NOMO-1 (cell line): ENCODE data around the gene UGDH.
"Not testable (repeated sequence)": the region's sequence is repeated elsewhere in the genome, so short reads cannot be mapped to it uniquely, and the experiment has no call there.

Experiments used
- DNase-seq, 2 experiments: peaks; one replicate each; lab custom pipeline; 2025; ENCODE audit not compliant: unreplicated experiment in 2 of 2; lab: John Stamatoyannopoulos, UW

Gene UGDH

DNA sequence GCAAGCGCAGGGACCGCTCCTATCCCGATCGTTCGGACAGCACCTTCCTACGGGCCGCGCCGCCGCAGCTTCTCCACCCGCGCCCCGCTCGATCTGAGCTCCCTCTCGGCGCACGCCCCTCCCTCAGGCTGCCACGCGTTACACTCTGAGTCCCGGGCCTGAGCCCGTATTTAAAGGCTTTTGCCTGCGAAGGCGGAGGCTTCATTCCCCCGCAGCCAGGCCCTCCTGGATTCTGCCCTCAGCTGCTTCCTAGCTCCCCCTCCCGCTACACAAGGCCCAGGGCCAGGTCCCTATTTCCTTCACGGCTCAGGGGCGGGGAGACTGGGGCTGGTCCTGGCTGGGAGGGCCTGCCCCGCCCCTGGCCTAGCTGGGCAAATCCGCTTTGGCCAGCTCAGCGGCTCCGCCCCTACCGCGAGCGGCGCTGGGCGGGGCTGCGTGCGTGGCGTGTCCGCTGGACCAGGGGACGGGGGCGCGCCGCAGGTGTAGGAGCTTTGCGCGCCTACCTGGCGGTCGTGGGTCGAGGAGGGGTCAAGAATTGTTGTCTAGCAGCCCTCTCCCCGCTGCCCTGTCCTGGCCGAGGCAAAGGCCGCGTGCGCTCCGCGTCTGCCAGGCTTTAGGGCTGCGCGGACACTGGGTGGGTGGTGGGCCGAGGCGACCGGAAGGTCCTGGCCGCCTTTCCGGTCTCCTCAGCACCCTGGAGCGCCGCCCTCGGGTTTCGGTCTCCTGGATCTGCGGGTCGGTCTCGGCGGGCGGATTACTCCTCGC lies at the start of gene UGDH:
Gene UGDH (minus strand): TSS at position 144 of the 765 bp plus-strand sequence. CDS start 5,927 bp downstream, outside the sequence.
- peak; percentile 95 to 99 for DNase-seq

DNA sequence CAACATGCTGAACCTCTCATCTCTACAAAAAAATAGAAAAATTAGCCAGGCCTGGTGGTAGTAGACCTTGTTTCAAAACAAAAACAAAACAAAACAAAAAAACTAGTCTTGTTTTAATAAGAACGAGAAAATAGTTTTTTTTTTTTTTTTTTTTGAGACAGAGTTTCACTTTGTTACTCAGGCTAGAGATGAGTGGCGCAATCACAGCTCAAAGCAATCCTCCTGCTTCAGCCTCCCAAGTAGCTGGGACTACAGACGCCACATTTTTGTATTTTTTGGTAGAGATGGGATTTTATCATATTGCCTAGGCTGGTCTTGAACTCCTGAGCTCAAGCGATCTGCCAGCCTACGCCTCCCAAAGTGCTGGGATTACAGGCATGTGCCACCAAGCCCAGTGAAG lies 47.7 kb upstream of the UGDH start:
- no peak for DNase-seq

DNA sequence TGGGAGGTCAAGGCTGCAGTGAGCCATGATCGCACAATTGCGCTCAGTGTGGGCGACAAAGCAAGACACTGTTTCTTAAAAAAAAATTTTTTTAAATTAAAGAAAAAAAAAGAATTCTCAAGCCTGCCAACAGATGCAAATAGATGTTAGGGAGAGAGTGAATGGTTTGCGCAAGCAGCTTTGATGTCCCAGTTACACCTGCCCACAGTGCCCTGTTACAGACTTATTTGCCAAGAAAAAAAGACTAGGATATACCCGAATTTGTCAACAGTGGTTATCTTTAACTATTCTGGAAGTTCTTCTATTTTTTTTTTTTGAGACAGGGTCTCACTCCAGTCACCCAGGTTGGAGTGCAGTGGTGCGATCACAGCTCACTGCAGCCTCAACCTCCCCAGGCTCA lies 44.3 kb upstream of the UGDH start:
- DNase-seq: no peak

DNA sequence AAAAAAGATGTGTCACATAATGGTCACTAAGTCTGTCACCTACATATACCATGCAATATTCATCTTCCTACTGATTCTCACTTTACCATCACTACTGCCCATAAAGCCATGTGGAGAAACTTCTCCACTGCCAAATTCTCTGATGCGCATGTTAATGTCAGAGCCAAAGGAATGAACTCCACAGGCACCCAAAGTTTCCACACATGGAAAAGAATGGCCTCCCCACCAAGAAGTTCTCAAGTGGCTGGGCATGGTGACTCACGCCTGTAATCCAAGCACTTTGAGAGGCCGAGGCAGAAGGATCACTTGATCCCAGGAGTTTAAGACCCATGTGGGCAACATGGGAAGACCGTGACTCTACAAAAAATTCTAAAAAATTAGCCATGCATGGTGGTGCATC lies 43.8 kb upstream of the UGDH start:
- no peak for DNase-seq

DNA sequence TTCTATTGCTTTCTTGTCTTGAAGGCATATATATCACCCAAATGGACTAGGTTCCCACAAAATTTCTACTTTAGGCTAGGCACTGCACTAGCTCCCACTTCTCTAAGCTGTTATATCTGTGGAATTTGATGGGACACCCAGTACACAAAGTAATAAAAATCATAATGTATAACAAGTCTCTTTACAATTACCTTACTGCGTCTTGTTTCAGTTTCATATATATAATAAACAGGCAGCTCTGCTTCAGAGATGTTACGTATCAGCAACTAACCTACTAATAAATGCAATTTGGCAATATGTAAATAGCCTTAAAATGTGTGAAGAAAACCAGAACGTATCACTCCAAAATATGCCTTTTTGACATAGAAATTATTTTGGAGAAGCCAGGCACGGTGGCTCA lies 42.0 kb upstream of the UGDH start:
- no peak for DNase-seq

DNA sequence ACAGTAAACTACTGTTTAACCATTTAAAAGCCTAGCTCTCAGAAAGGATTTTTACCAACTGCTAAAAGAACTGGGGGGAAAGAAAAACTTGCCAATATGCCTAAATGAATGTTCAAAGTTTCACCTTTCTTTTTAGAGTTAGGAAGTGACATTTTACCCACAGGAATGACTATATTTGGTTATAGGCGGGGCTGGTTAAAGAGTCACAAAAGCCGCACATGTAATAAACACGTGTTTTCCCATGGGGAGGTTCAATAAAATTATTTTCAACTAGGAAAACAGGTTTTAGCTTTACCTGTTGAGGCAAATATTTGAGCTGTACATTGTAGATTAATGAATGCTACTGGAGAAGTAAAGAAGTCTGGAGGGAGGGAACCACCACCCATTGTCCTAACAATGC lies 41.6 kb upstream of the UGDH start:
- no peak for DNase-seq

DNA sequence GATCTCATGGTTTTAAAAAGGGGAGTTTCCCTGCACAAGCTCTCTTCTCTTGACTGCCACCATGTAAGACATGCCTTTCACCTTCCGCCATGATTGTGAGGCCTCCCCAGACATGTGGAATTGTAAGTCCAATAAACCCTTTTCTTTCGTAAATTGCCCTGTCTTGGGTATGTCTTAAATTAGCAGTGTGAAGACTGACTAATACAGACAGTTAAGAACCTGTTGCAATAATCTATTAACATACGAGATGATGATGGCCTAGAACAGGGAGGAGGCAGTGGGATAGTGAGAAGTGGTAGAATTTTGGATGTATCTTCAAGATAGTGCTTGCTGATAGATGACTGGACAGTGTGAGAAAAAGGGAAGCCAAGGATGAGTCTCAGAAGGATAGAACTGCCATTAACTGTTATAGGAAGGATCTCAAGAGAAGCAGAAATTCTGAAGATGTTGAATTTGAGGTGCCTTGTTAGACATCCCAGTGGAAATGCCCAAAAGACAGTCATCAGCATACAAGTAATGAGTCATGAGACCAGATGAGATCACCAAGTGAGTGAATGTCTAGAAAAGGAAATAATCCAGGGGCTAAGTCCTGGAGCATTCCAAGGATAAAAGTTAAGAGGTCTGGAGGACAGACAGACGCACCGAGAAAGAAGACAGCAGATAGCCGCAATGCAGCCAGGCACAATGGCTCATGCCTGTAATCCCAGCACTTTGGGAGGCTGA lies 38.8 kb upstream of the UGDH start:
- DNase-seq: no peak

DNA sequence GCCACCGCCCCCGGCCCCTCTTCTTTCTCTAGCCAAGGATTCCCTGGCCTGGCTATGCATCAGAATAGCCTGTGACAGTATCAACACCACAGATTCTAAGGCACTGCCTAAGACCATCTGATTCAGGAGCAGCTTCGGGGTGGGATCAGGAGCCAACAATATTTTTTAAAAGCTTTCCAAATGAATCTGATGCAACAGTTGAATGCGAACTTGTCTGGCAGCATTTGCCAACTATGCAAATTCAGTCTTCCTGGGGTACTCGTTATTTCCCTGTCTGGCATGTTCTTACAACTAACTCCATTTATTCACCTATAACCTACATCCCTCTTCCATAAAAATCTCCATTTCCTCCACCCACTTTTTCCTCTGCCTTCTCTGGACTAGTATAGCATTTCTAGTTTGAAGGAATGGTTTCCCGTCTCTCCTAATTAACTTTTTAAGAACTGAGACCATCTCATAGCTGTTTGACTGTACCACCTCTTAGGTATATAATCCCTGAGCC lies 36.2 kb upstream of the UGDH start:
- DNase-seq: no peak

DNA sequence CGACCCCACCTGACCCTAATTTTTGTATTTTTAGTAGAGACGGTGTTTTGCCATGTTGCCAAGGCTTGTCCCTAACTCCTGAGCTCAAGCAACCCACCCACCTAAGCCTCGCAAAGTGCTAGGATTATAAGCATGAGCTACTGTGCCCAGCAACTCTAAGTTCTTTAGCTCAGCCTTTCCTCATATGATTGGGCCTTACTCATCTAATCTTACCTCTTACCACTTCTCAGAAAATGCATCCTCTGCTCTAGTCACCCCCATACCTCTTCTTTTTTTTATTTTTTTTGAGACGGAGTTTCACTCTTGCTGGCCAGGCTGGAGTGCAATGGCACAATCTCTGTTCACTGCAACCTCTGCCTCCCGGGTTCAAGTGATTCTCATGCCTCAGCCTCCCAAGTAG lies 35.6 kb upstream of the UGDH start:
- no peak for DNase-seq

DNA sequence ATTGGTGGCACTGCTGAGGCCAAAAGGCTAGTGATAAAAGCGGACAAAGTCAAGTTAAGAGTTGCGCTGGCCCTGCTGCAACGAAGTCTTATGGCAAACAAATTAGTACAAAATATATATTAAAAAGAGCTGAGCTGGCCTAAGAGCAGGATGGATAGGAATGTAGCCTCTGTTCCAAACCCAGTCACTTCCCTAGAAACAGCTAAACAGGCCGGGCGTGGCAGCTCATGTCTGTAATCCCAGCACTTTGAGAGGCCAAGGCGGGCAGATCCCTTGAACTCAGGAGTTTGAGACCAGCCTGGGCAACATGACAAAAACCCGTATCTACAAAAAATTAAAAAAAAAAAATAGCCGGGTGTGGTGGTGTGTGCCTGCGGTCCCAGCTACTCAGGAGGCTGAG lies 32.4 kb upstream of the UGDH start:
- no peak for DNase-seq

DNA sequence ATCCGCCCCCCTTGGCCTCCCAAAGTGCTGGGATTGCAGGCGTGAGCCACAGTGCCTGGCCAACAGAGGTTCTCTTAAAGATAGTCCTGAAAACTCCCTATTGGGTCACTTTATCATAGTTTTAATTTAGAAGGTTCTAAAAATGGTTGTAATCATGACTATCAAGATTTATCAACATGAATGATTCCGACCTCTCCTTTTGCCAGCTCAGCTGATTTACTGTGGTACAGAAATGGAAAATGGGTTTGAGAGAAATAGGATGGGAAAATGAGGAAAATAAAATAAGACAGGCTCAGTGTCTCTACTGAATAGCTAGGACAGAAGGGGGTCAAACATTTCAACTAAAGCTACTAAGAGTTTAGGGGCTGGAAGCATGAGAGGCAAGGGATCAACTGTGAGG lies 28.2 kb upstream of the UGDH start:
- DNase-seq: no peak

DNA sequence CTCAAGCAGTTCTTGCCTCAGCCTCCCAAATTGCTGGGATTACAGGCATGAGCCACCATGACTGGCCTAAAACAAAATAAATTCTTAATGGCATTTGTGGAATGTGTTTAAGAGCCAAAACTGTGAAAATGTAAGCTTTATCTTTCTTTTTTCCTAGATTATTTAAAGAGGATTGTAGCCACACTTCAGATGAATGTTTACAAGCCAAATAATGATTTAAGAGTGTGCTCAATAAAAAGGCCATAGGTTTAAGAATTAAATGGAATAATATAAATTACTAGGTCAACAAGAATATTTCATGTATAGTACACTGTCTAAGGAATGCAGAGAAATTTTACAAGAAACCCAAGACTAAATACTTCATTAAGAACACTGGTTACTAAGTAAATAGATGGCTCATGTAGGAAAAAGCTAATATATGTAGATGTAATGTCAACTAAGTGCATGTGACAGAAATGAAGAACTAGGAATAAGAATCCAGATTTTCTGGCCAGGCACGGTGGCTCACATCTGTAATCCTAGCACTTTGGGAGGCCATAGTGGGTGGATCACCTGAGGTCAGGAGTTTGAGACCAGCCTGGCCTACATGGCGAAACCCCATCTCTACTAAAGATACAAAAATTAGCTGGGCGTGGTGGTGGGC lies 21.3 kb upstream of the UGDH start:
- no peak for DNase-seq

DNA sequence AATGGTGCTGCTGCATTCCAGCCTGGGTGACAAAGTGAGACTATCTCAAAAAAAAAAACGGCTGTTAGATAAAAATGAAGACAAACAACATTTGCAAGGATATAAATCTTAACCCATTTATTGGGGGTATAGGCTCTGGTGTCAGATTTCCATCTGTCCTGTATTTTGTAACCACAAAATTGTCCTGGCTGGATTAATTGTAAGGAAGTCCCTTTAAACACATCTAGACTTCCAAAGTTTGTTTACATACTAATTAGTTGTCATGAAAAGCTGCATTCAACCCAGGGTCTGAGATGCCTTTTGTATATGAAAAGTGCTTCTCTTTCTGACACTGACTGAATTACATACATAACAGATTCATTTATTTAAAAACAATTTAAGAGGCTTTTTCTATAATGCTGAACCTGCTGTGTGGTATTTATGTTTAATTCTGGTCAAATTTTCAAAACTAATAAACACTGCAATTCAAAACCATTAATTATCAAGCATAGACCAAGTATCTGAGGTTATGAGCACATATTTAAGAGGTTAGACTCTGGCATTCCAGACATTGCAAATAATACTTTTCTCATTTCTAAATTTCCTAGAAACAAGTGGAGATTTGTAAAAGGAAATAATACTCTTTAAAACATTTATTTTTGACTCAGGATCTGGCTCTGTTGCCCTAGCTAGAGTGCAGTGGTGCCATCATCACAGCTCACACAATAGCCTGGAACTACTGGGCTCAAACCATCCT lies 17.5 kb upstream of the UGDH start:
- DNase-seq: no peak

DNA sequence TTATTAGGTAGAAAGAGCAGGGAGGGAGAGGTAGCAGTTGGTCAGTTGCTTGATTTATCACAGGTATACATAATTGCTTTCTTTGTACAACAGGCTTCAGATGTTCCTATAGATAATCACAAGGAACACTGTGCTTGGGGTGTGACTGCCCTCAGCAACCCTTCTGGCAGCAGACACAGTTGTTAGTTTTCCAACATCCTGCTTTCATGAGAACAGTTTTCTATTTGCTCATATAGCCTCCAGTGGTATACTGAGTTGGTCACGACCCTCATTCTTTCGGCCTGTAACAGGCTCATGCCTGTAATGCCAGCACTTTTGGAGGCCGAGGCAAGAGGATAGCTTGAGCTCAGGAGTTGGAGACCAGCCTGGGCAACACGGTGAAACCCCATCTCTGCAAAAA lies 16.8 kb upstream of the UGDH start:
- not testable (repeated sequence) for DNase-seq

DNA sequence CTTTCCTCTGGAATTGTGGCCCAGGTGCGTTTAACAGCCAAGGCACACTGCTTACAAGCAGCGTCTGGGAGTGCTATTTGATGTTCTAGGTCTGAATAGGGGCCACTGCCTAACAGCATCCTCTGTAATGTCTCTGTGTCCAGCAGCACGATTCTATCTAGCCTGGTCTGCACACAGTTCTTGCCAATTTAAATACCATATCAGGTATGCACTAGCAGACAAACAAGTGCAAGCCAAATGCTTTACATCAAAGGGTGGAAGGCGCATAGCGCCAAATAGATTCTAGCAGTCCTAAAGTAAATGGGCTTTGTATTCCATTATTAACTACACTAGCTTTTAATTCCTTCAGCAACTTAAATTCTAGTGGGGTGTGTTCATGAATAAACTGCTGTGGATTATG lies 15.8 kb upstream of the UGDH start:
- DNase-seq: no peak

DNA sequence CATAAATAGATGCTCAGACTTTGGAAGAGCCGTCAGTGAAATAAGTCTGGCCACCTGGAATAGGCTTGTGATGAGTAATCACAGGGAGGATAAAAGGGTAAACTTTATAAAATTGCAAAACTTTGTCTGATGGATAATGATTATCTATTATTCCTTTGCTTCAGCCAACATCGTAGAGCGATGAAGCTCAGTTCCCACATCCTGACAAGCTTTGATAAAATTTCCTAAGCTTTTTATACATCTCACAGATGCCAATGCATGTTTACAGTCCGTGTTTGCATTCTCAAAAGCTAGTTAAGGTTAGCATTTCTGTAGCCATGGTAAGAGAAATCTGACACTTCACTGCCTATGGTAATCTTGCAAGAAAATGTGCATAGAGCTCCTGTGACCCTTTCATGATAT lies 15.4 kb upstream of the UGDH start:
- no peak for DNase-seq

DNA sequence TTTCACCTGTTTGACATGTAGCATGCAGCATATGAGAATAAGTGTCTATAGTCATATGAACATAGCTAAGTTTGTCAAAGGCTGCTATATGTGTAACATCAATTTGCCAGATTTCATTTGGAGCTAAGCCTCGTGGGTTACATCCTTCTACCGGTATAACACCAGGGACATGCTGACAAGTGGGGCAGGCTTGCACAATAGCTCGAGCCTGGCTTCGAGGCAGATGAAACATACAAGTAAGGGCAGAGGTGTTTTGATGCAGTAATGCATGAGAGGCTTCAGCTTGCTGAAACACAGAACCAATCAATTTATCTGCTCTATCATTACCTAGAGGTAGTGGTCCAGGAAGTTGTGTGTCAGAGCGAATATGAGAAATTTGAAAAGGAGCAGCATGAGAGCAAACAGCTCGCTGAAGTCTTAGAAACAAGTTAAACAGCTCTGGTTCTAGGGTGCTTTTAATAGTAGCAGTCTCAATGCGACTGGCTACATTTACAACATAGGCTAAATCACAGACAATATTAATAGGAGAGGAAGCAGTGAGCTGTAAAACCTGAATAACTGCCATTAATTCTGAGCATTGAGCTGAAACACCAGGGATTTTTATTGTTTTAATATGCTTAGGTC lies 14.9 kb upstream of the UGDH start:
- no peak for DNase-seq

DNA sequence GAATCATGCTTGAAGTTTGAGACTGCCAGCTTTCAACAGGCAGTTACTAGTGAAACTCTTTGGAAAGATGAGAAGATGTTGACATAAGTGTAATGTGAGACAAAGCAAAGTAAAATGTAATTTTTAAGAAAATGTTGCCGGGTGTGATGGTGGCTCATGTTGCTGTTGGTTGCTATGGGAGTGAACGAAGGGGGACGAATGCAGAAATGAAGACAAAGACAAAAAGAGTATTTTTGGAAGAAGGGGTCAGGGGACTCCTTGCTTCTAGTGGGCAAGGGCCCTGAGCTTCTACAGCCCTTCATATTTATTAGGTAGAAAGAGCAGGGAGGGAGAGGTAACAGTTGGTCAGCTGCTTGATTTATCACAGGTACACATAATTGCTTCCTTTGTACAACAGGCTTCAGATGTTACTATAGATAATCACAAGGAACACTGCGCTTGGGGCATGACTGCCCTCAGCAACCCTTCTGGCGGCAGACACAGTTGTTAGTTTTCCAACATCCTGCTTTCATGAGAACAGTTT lies 11.9 kb upstream of the UGDH start:
- DNase-seq: no peak

DNA sequence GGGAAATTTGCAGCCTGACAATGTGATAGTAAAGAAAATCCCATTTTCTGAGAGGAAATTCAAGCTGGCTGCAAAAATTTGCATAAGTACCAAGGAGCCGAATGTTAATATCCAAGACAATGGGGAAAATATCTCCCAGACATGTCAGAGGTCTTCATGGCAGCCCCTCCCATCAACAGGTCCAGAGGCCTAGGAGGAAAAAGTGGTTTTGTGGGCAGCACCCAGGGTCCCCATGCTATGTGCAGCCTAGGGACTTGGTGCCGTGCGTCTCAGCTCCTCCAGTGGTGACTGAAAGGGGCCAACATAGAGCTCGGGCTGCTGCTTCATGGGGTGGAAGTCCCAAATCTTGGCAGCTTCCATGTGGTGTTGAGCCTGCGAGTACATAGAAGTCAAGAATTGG lies 6.3 kb upstream of the UGDH start:
- DNase-seq: no peak

DNA sequence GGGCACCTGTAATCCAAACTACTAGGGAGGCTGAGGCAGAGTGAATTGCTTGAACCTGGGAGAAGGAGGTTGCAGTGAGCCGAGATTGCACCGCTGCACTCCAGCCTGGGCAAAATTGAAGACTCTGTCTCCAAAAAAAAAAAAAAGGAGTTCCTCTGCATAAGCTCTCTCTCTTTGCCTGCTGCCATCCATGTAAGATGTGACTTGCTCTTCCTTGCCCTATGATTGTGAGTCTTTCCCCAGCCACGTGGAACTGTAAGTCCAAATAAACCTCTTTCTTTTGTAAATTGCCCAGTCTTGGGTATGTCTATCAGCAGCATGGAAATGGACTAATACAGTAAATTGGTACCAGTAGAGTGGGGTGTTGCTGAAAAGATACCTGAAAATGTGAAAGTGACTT lies 5.0 kb upstream of the UGDH start:
- DNase-seq: not testable (repeated sequence)
